HEK293 (cell line): ENCODE results near the gene DBN1.

Source experiments
- CTCF ChIA-PET: fragments of 350-600 bp; formaldehyde crosslinking; extraction: SDS; loops from one replicate; lab custom pipeline; 2021; ENCODE audit warnings: antibody characterized with exemption; lab: Yijun Ruan, JAX
- POLR2A ChIA-PET: fragments of 300-600 bp; formaldehyde crosslinking; extraction: SDS; loops from one replicate; lab custom pipeline; 2020; ENCODE audit warnings: antibody characterized with exemption, inconsistent platforms; lab: Yijun Ruan, JAX
- H3K27ac ChIP-seq: fragments of 200-500 bp; sonication (Bioruptor generic); 2 replicates; pipeline ENCODE4 v1.5.1; 2014; ENCODE audit warnings: low read depth, low read length, control low read depth, inconsistent platforms; ENCODE audit errors: extremely low read depth
- H3K36me3 ChIP-seq, 2 experiments: fragments of 200-500 bp in 1 of 2; sonication (Bioruptor generic) in 1 of 2; 1 replicate in 1 of 2; 2 replicates in 1 of 2; pipeline ENCODE4 v1.5.1; 2014 to 2017; ENCODE audit warnings: inconsistent platforms in 2 of 2, low read length in 2 of 2; ENCODE audit not compliant: control insufficient read depth in 2 of 2, insufficient read depth in 1 of 2
- H3K4me1 ChIP-seq: fragments of 200-500 bp; sonication (Bioruptor generic); 2 replicates; pipeline ENCODE4 v1.5.1; 2014; ENCODE audit warnings: mild to moderate bottlenecking, low read length, inconsistent platforms; ENCODE audit not compliant: control insufficient read depth, insufficient read depth
- H3K4me3 ChIP-seq: 2 replicates; pipeline ENCODE4 v1.5.1; 2011; ENCODE audit warnings: low read depth, mild to moderate bottlenecking, control low read depth, low read length, moderate library complexity
- H3K9me3 ChIP-seq: fragments of 200-500 bp; sonication (Bioruptor generic); 2 replicates; pipeline ENCODE4 v1.5.1; 2014; ENCODE audit warnings: low read depth, low read length, inconsistent platforms; ENCODE audit not compliant: control insufficient read depth, insufficient read depth
- EGR2 ChIP-seq: fragments of 450-650 bp; formaldehyde crosslinking; IDR thresholded peaks from 2 replicates; pipeline ENCODE4 v1.5.1; 2016; ENCODE audit warnings: low read depth, missing biosample characterization, missing genetic modification characterization
- GLIS1 ChIP-seq: fragments of 450-650 bp; formaldehyde crosslinking; IDR thresholded peaks from 2 replicates; pipeline ENCODE4 v1.5.1; 2016; ENCODE audit warnings: missing biosample characterization, missing genetic modification characterization
- GLIS2 ChIP-seq: fragments of 450-650 bp; formaldehyde crosslinking; IDR thresholded peaks from 2 replicates; pipeline ENCODE4 v1.5.1; 2016; ENCODE audit warnings: missing biosample characterization, missing genetic modification characterization
- HIC1 ChIP-seq: fragments of 450-650 bp; formaldehyde crosslinking; IDR thresholded peaks from 2 replicates; pipeline ENCODE4 v1.5.1; 2016; ENCODE audit warnings: missing biosample characterization, missing genetic modification characterization
- KLF10 ChIP-seq: fragments of 450-650 bp; IDR thresholded peaks from 2 replicates; pipeline ENCODE4 v1.5.1; 2018; ENCODE audit warnings: missing biosample characterization, mild to moderate bottlenecking, missing genetic modification characterization
- KLF16 ChIP-seq: fragments of 450-650 bp; formaldehyde crosslinking; IDR thresholded peaks from 2 replicates; pipeline ENCODE4 v1.5.1; 2017; ENCODE audit warnings: missing biosample characterization, missing genetic modification characterization
- KLF8 ChIP-seq: fragments of 450-650 bp; formaldehyde crosslinking; IDR thresholded peaks from 2 replicates; pipeline ENCODE4 v1.5.1; 2016; ENCODE audit warnings: missing biosample characterization, missing genetic modification characterization
- SP7 ChIP-seq: fragments of 450-650 bp; formaldehyde crosslinking; IDR thresholded peaks from 2 replicates; pipeline ENCODE4 v1.5.1; 2016; ENCODE audit warnings: missing biosample characterization, missing genetic modification characterization
- ZBTB8A ChIP-seq: fragments of 450-650 bp; formaldehyde crosslinking; IDR thresholded peaks from 2 replicates; pipeline ENCODE4 v1.5.1; 2016; ENCODE audit warnings: missing biosample characterization, missing genetic modification characterization
- ZFHX2 ChIP-seq: fragments of 450-650 bp; formaldehyde crosslinking; conservative IDR thresholded peaks from 2 replicates; pipeline ENCODE4 v1.5.1; 2016; ENCODE audit warnings: missing biosample characterization, missing genetic modification characterization
- ZIC2 ChIP-seq: fragments of 450-650 bp; formaldehyde crosslinking; IDR thresholded peaks from 2 replicates; pipeline ENCODE4 v1.5.1; 2016; ENCODE audit warnings: missing biosample characterization, missing genetic modification characterization
- ZNF148 ChIP-seq: fragments of 450-650 bp; formaldehyde crosslinking; IDR thresholded peaks from 2 replicates; pipeline ENCODE4 v1.5.0; 2017; ENCODE audit warnings: missing biosample characterization, missing genetic modification characterization, borderline replicate concordance
- ZNF335 ChIP-seq: fragments of 450-650 bp; formaldehyde crosslinking; conservative IDR thresholded peaks from 2 replicates; pipeline ENCODE4 v1.5.1; 2016; ENCODE audit warnings: missing biosample characterization, missing genetic modification characterization
- ZNF341 ChIP-seq: fragments of 450-650 bp; formaldehyde crosslinking; IDR thresholded peaks from 2 replicates; pipeline ENCODE4; 2016; ENCODE audit warnings: low read depth, missing biosample characterization, missing genetic modification characterization
- ZNF518A ChIP-seq: fragments of 450-650 bp; formaldehyde crosslinking; conservative IDR thresholded peaks from 2 replicates; pipeline ENCODE4 v1.5.1; 2016; ENCODE audit warnings: low read depth, missing biosample characterization, missing genetic modification characterization
- ZNF549 ChIP-seq: fragments of 450-650 bp; IDR thresholded peaks from 2 replicates; pipeline ENCODE4 v1.5.1; 2018; ENCODE audit warnings: missing biosample characterization, missing genetic modification characterization, mild to moderate bottlenecking, inconsistent platforms, moderate library complexity
- ZNF561 ChIP-seq: fragments of 450-650 bp; IDR thresholded peaks from 2 replicates; pipeline ENCODE4 v1.5.1; 2018; ENCODE audit warnings: missing biosample characterization, missing genetic modification characterization, borderline replicate concordance
- ZNF600 ChIP-seq: fragments of 450-650 bp; formaldehyde crosslinking; IDR thresholded peaks from 2 replicates; pipeline ENCODE4 v1.5.1; 2016; ENCODE audit warnings: missing biosample characterization, missing genetic modification characterization
- TF ChIP-seq, protein P1 (sequence below): fragments of 450-650 bp; formaldehyde crosslinking; IDR thresholded peaks from 2 replicates; pipeline ENCODE4 v1.5.1; 2016; ENCODE audit warnings: missing biosample characterization, missing genetic modification characterization
- TF ChIP-seq, protein P2 (sequence below): fragments of 450-650 bp; formaldehyde crosslinking; IDR thresholded peaks from 2 replicates; pipeline ENCODE4 v1.5.1; 2016; ENCODE audit warnings: missing biosample characterization, missing genetic modification characterization

Gene DBN1

DNA sequence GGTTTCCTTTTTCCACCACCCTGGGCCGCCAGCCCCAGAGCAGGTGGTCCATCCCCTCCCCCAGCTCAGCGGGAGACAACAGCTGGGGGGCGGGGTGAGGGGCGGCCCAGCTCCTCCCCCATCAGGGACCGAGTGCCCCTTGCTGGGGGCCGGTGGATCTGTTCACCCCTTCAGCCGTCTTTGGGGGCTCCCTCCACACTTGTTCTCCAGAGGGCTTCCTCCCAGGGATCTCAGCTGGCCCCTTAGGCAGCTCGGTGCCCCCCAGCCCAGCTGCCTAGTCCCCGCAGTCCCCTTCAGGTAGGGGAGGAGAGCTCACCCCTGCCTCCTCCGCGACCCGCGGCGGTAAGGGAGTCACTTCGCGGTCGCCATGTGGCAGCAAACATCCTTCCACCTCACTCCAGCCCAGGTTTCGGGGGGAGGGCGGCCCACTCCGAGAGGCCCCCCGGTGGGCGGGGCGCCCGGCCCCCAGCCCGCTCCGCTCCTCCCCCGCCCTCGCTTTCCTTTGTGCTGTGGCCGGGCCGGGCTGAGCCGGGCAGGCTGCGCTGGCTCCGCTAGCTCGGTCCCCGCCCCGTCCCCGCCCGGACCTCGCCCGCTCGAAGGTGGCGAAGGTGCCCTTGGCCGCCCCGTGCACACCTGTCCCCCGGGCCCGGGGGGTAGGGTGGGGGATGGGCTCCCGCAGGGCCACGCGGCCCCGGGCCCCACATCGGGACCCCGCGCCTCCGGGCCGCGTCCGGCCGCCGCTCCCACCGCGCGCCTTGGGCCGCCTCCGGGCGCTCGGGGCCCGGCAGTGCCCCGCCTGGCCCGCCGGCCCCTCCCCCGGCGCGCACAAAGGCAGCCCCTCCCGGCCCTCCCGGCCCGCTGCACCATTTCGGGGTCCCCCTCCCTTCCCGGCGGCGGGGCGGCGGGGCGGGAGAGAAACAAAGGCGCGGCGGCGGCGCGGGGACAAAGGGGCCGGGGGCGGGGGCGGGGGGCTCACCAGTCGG is 683 bp downstream of the DBN1 start:
- H3K4me1 ChIP-seq = peaks cover 4% of the 10 kb centered on the region
- ChIA-PET POLR2A (interaction anchor here (0.7 to 7.3 kb wide), 11 partner anchors 9 to 94 kb away, joined by 3 to 102 read pairs (median 4); partner anchors contain the start of genes DDX41, DOK3 and PDLIM7), CTCF (interaction anchor here (0.8 to 3.1 kb wide), 6 partner anchors 16 to 163 kb away, joined by 3 to 14 read pairs (median 6); no protein-coding TSS in a partner anchor)
- peak overlapping the region; percentile 82; the same call in 1 of the 2 replicates for H3K27ac ChIP-seq
- H3K36me3 ChIP-seq = peaks cover 0 to 35% of the 10 kb centered on the region in 2 experiments; a peak in 1 of 3 replicates
- H3K4me3 ChIP-seq = peak overlapping the region; percentile 85
- H3K9me3 ChIP-seq = no peaks in the 10 kb centered on the region
- peak; percentile 91 for TF ChIP-seq GLIS1 (tag by site-specific recombination)
- TF ChIP-seq ZNF148 (tag by site-specific recombination) = no peak
- TF ChIP-seq, protein P1, sequence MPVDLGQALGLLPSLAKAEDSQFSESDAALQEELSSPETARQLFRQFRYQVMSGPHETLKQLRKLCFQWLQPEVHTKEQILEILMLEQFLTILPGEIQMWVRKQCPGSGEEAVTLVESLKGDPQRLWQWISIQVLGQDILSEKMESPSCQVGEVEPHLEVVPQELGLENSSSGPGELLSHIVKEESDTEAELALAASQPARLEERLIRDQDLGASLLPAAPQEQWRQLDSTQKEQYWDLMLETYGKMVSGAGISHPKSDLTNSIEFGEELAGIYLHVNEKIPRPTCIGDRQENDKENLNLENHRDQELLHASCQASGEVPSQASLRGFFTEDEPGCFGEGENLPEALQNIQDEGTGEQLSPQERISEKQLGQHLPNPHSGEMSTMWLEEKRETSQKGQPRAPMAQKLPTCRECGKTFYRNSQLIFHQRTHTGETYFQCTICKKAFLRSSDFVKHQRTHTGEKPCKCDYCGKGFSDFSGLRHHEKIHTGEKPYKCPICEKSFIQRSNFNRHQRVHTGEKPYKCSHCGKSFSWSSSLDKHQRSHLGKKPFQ (tag by site-specific recombination) = no peak
- TF ChIP-seq ZFHX2 (tag by site-specific recombination) = peak; percentile 83
- TF ChIP-seq ZNF549 (tag by site-specific recombination) = no peak
- TF ChIP-seq ZNF341 = peak; percentile 45; the same call in 1 of the 2 replicates
- 0 out of 2 replicates have a peak, but pooled peaks have one; percentile 17 for TF ChIP-seq ZNF561 (tag by site-specific recombination)
- TF ChIP-seq ZNF335 (tag by site-specific recombination) = peak; percentile 61
- TF ChIP-seq KLF16 (tag by site-specific recombination) = 0 out of 2 replicates have a peak, but pooled peaks have one; percentile 61
- peak; percentile 78 for TF ChIP-seq ZBTB8A (tag by site-specific recombination)
- peak; percentile 95 for TF ChIP-seq GLIS2 (tag by site-specific recombination)
- no peak for TF ChIP-seq ZNF518A (tag by site-specific recombination)
- peak; percentile 37; the same call in 1 of the 2 replicates for TF ChIP-seq ZNF600 (tag by site-specific recombination)
- peak; percentile 60 for TF ChIP-seq EGR2 (tag by site-specific recombination)
- TF ChIP-seq KLF10 (tag by site-specific recombination) = peak; percentile 42
- TF ChIP-seq, protein P2, sequence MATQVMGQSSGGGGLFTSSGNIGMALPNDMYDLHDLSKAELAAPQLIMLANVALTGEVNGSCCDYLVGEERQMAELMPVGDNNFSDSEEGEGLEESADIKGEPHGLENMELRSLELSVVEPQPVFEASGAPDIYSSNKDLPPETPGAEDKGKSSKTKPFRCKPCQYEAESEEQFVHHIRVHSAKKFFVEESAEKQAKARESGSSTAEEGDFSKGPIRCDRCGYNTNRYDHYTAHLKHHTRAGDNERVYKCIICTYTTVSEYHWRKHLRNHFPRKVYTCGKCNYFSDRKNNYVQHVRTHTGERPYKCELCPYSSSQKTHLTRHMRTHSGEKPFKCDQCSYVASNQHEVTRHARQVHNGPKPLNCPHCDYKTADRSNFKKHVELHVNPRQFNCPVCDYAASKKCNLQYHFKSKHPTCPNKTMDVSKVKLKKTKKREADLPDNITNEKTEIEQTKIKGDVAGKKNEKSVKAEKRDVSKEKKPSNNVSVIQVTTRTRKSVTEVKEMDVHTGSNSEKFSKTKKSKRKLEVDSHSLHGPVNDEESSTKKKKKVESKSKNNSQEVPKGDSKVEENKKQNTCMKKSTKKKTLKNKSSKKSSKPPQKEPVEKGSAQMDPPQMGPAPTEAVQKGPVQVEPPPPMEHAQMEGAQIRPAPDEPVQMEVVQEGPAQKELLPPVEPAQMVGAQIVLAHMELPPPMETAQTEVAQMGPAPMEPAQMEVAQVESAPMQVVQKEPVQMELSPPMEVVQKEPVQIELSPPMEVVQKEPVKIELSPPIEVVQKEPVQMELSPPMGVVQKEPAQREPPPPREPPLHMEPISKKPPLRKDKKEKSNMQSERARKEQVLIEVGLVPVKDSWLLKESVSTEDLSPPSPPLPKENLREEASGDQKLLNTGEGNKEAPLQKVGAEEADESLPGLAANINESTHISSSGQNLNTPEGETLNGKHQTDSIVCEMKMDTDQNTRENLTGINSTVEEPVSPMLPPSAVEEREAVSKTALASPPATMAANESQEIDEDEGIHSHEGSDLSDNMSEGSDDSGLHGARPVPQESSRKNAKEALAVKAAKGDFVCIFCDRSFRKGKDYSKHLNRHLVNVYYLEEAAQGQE (tag by site-specific recombination) = no peak
- TF ChIP-seq SP7 (tag by site-specific recombination) = peak; percentile 42; the same call in 1 of the 2 replicates
- no peak for TF ChIP-seq HIC1 (tag by site-specific recombination)
- TF ChIP-seq KLF8 (tag by site-specific recombination) = peak; percentile 44; the same call in 1 of the 2 replicates
- TF ChIP-seq ZIC2 = peak; percentile 42; the same call in 1 of the 2 replicates
